ENCODE measurements around the gene SFPQ.

DNA sequence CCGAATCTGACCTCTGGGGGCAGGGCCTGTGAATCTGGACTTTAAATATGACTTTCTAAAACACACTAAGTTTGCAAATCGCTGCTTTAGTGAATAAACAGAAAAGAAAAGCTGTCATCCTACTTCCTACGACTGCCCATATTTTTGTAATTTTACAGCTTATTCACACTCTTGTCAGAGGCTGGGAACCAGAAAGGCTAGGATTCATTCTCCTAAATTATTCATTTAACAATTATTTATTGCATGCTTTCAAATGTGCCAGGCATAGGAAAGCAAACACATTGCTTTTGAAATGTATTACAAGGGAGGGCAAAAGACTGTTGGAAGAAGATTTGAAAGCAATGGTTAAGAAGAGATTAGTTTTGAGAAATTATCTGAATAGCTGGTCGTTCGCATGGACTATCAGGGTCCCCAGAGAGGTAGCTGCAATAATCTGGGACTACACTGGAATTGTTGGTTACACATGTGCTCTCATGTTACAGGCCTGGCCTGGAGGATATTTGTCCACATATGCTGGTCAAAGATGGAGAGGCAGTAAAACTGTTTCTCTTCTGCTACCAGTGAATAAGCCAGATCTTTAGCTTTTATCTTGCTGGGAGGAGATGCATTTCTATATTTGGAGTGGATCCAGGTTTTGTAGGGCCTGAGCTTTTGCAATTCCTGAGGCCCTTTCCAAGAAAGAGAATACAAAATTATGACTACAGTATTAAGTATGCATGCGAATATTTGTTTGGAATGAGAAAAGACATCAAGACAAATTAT is 29.6 kb upstream of the SFPQ start:
- TF ChIP-seq, protein P1, sequence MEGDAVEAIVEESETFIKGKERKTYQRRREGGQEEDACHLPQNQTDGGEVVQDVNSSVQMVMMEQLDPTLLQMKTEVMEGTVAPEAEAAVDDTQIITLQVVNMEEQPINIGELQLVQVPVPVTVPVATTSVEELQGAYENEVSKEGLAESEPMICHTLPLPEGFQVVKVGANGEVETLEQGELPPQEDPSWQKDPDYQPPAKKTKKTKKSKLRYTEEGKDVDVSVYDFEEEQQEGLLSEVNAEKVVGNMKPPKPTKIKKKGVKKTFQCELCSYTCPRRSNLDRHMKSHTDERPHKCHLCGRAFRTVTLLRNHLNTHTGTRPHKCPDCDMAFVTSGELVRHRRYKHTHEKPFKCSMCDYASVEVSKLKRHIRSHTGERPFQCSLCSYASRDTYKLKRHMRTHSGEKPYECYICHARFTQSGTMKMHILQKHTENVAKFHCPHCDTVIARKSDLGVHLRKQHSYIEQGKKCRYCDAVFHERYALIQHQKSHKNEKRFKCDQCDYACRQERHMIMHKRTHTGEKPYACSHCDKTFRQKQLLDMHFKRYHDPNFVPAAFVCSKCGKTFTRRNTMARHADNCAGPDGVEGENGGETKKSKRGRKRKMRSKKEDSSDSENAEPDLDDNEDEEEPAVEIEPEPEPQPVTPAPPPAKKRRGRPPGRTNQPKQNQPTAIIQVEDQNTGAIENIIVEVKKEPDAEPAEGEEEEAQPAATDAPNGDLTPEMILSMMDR (IDR thresholded peaks at IDR 0.05), result no peak
- no peak for TF ChIP-seq POLR2AphosphoS5 (IDR thresholded peaks at IDR 0.05)
- TF ChIP-seq POLR2A (IDR thresholded peaks at IDR 0.05), result no peak
